Measurements from ENCODE around the gene FARS2. TPM values are rescaled to one million over a fixed set of nuclear protein-coding genes. Genes with fewer than 3 reads are reported as not detected.

FARS2 gene
- total and polyA plus RNA-seq, 7 donors, result 8.1 to 21.0 (median 12.5) TPM

DNA sequence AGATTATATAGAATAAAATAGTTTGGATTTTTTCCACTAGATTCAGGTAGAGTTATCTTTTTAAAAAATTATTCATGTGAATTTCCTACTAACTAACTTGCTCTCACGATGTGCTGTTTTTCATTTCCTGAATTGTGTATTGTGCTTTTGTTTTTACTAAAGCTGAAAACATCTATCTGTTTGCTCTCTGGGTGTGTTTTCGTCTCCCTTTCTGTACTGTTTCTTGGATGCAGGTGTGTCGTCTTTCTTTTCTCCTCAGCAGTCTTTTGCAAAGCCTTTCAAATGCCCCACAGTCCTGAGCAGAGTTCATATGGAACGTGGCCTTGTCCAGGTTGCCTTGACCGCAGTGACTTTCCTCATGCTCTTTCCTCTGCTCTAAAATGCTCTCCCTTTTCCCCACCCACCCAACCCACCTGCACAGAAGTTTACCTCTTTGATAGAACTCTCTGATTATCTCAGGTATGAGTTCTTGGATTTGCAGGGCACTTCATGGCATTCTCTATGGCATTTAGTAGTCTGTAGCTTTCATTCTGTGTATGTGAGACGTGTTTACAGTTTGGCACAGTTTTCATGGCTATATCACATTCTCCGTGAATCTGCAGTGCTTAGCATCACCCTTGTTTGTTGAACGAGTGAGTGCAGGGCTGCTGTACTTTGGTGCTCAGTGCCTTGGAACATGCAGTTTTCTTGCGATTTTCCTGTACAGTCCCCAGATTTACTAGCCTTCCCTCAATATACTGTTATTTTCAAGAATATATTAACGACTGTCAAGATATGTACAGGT is 77.1 kb downstream of the FARS2 start:
- H3K9me3 ChIP-seq, result no peaks in the 10 kb centered on the region
- 41 to 64% methylated on average over 10 of the region's 10 CpGs for WGBS, 2 donors
- H3K4me3 ChIP-seq, result no peak overlapping the region
- no peaks in the 10 kb centered on the region for H3K27me3 ChIP-seq
- peaks cover 0 to 26% (median 11%) of the 10 kb centered on the region in 4 donors for H3K4me1 ChIP-seq
- TF ChIP-seq EP300 (IDR thresholded peaks at IDR 0.05), result no peak
- TF ChIP-seq POLR2A (IDR thresholded peaks at IDR 0.05), result no peak
- TF ChIP-seq POLR2AphosphoS5 (IDR thresholded peaks at IDR 0.05), result no peak
- no peak for TF ChIP-seq CTCF (IDR thresholded peaks at IDR 0.05)
- H3K36me3 ChIP-seq, result no peaks in the 10 kb centered on the region
- no peak for DNase-seq
- intact Hi-C loops (cut with DNase I), result no loop called here
- no peak overlapping the region for H3K27ac ChIP-seq

GRCh38 chr6:5339786-5340185 is 78.5 kb downstream of the FARS2 start:
- Histone ChIP-seq H3K27ac (no peak overlapping the region), H3K9me3 (no peaks in the 10 kb centered on the region), H3K4me3 (no peak overlapping the region), H3K4me1 (peaks cover 0 to 26% (median 8%) of the 10 kb centered on the region in 4 donors), H3K36me3 (no peaks in the 10 kb centered on the region), H3K27me3 (no peaks in the 10 kb centered on the region)
- TF ChIP-seq POLR2AphosphoS5 (IDR thresholded peaks at IDR 0.05) (no peak), CTCF (IDR thresholded peaks at IDR 0.05) (no peak), POLR2A (IDR thresholded peaks at IDR 0.05) (no peak), EP300 (IDR thresholded peaks at IDR 0.05) (no peak)
- intact Hi-C loops (cut with DNase I), result no loop called here
- WGBS, 2 donors, result 63 to 78% methylated on average over 3 of the region's 3 CpGs
- DNase-seq, result no peak

GRCh38 chr6:5341845-5342244 is 80.5 kb downstream of the FARS2 start:
- Histone ChIP-seq H3K27ac (no peak overlapping the region), H3K9me3 (no peaks in the 10 kb centered on the region), H3K4me3 (no peak overlapping the region), H3K4me1 (peaks cover 0 to 26% (median 8%) of the 10 kb centered on the region in 4 donors), H3K27me3 (no peaks in the 10 kb centered on the region), H3K36me3 (no peaks in the 10 kb centered on the region)
- intact Hi-C loops (cut with DNase I), result no loop called here
- no peak for TF ChIP-seq EP300 (IDR thresholded peaks at IDR 0.05)
- no peak for TF ChIP-seq POLR2AphosphoS5 (IDR thresholded peaks at IDR 0.05)
- TF ChIP-seq POLR2A (IDR thresholded peaks at IDR 0.05), result no peak
- TF ChIP-seq CTCF (IDR thresholded peaks at IDR 0.05), result no peak
- DNase-seq, result no peak

- Histone ChIP-seq H3K27me3 (no peaks in the 10 kb centered on the region), H3K4me3 (no peak overlapping the region), H3K9me3 (no peaks in the 10 kb centered on the region), H3K4me1 (peaks cover 0 to 12% (median 8%) of the 10 kb centered on the region in 4 donors), H3K36me3 (no peaks in the 10 kb centered on the region), H3K27ac (no peak overlapping the region)
- intact Hi-C loops (cut with DNase I), result no loop called here
- no peak for TF ChIP-seq POLR2AphosphoS5 (IDR thresholded peaks at IDR 0.05)
- no peak for TF ChIP-seq CTCF (IDR thresholded peaks at IDR 0.05)
- no peak for TF ChIP-seq POLR2A (IDR thresholded peaks at IDR 0.05)
- TF ChIP-seq EP300 (IDR thresholded peaks at IDR 0.05), result no peak
- DNase-seq, result no peak
- WGBS, 2 donors, result 81 to 91% methylated on average over 11 of the region's 11 CpGs
These were observed 82.7 kb downstream of the FARS2 start for GRCh38 chr6:5343998-5344397.
